HCT116 (cell line): Measurements from ENCODE around the gene PCCA. TPM values are rescaled to one million over a fixed set of nuclear protein-coding genes. Genes with fewer than 3 reads are reported as not detected.

Experiments used
- ATAC-seq: fragments of 200-7000 bp; cut with Tn5 transposase; 2 replicates; pipeline ENCODE4 v1.9.1; 2020; ENCODE audit warnings: mild to moderate bottlenecking, moderate library complexity
- BruUV-seq: library from RNA; stranded (reverse); fragments of 400-500 nt; replicated peaks from 2 replicates; lab custom pipeline; 2021; lab: Mats Ljungman, UMichigan
- CTCF ChIA-PET: fragments of 300-600 bp; sonication (Branson Sonifier 250); formaldehyde crosslinking; loops from one replicate; lab custom pipeline; 2021; ENCODE audit warnings: antibody characterized with exemption; lab: Charles Lee
- POLR2A ChIA-PET: fragments of 300-600, 350-600 bp; sonication (Branson Sonifier 250); formaldehyde crosslinking; loops from one replicate; lab custom pipeline; 2021; ENCODE audit warnings: antibody characterized with exemption; lab: Charles Lee
- RAD21 ChIA-PET, 2 experiments: fragments of 300-600 bp; sonication (Branson Sonifier 250); formaldehyde crosslinking; loops; one replicate each; lab custom pipeline; 2023; ENCODE audit warnings: low total read pairs in 2 of 2; ENCODE audit not compliant: uncharacterized antibody in 2 of 2, unreplicated experiment in 2 of 2, low non-redundant PET in 1 of 2; lab: Charles Lee
- DNase-seq: peaks from one replicate; pipeline ENCODE4 v3.0.0-alpha.2; 2010; ENCODE audit warnings: low read depth, low spot score
- H2AFZ ChIP-seq: fragments of 200-600 bp; shearing (Covaris generic), sonication (generic); 2 replicates; pipeline ENCODE4 v1.6.1; 2017; ENCODE audit warnings: low read depth, mixed run types, mixed read lengths, antibody characterized with exemption, low read length; ENCODE audit not compliant: poor library complexity, severe bottlenecking
- H3K27ac ChIP-seq: 2 replicates; pipeline ENCODE4 v1.5.1; 2012; ENCODE audit warnings: low read depth, low read length
- H3K27me3 ChIP-seq: fragments of 200-600 bp; sonication (generic); 2 replicates; pipeline ENCODE4 v1.6.1; 2016; ENCODE audit warnings: mixed run types, low read length, mixed read lengths; ENCODE audit not compliant: insufficient read depth
- H3K36me3 ChIP-seq, 2 experiments: fragments of 200-500 bp in 1 of 2; fragments of 200-600 bp in 1 of 2; sonication (Bioruptor generic) in 1 of 2; sonication (generic) in 1 of 2; 2 replicates each; pipeline versions ENCODE4 v1.5.1 to v1.6.1; 2014 to 2016; ENCODE audit warnings: low read length in 2 of 2, inconsistent platforms in 1 of 2, mixed read lengths in 1 of 2, mixed run types in 1 of 2; ENCODE audit not compliant: insufficient read depth in 2 of 2, control insufficient read depth in 1 of 2
- H3K4me1 ChIP-seq, 2 experiments: fragments of 200-600 bp in 1 of 2; sonication (generic) in 1 of 2; 2 replicates each; pipeline versions ENCODE4 v1.5.1 to v1.6.1; 2012 to 2017; ENCODE audit warnings: low read length in 2 of 2, inconsistent platforms in 1 of 2, mild to moderate bottlenecking in 1 of 2, mixed read lengths in 1 of 2, mixed run types in 1 of 2, moderate library complexity in 1 of 2; ENCODE audit not compliant: insufficient read depth in 2 of 2, control insufficient read depth in 1 of 2
- H3K4me2 ChIP-seq: fragments of 200-600 bp; sonication (generic); 2 replicates; pipeline ENCODE4 v1.6.1; 2017; ENCODE audit warnings: mixed run types, low read length, mixed read lengths
- H3K4me3 ChIP-seq, 2 experiments: fragments of 200-600 bp in 1 of 2; sonication (generic) in 1 of 2; replicated peaks in 1 of 2; 2 replicates each; pipeline ENCODE4 v1.5.1; 2011 to 2016; ENCODE audit warnings: low read length in 2 of 2, control low read depth in 1 of 2, low read depth in 1 of 2, mild to moderate bottlenecking in 1 of 2, mixed read lengths in 1 of 2, mixed run types in 1 of 2
- H3K79me2 ChIP-seq: fragments of 200-600 bp; sonication (generic); 2 replicates; pipeline ENCODE4 v1.6.1; 2017; ENCODE audit warnings: mild to moderate bottlenecking, mixed run types, low read length, moderate library complexity, mixed read lengths; ENCODE audit not compliant: insufficient read depth
- H3K9ac ChIP-seq: fragments of 200-600 bp; sonication (generic); 2 replicates; pipeline ENCODE4 v1.6.1; 2016; ENCODE audit warnings: low read length, mixed read lengths
- H3K9me2 ChIP-seq: fragments of 200-600 bp; sonication (generic), shearing (Covaris generic); 2 replicates; pipeline ENCODE4 v1.6.1; 2017; ENCODE audit warnings: mixed run types, mild to moderate bottlenecking, moderate library complexity; ENCODE audit not compliant: insufficient read depth
- H3K9me3 ChIP-seq, 2 experiments: fragments of 200-500 bp in 1 of 2; fragments of 200-600 bp in 1 of 2; sonication (Bioruptor generic) in 1 of 2; sonication (generic) in 1 of 2; 2 replicates each; pipeline ENCODE4 v1.6.1; 2014 to 2017; ENCODE audit warnings: low read length in 2 of 2, mixed read lengths in 2 of 2, inconsistent platforms in 1 of 2, low read depth in 1 of 2, mild to moderate bottlenecking in 1 of 2, mixed run types in 1 of 2, moderate library complexity in 1 of 2; ENCODE audit not compliant: control insufficient read depth in 1 of 2, insufficient read depth in 1 of 2
- H4K20me1 ChIP-seq: fragments of 200-600 bp; sonication (generic), shearing (Covaris generic); 2 replicates; pipeline ENCODE4 v1.6.1; 2017; ENCODE audit warnings: mixed run types, mild to moderate bottlenecking, moderate library complexity; ENCODE audit not compliant: insufficient read depth
- ATF3 ChIP-seq: IDR thresholded peaks from 2 replicates; pipeline ENCODE4 v1.6.1; 2012
- CTCF ChIP-seq, 3 experiments: fragments of 200-600 bp in 1 of 3; sonication (generic) in 1 of 3; IDR thresholded peaks in 2 of 3; conservative IDR thresholded peaks in 1 of 3; 2 replicates each; pipeline ENCODE4 v1.5.1; 2012 to 2017; ENCODE audit warnings: low read depth in 2 of 3, low read length in 2 of 3, antibody characterized with exemption in 1 of 3, borderline replicate concordance in 1 of 3, control low read depth in 1 of 3, mild to moderate bottlenecking in 1 of 3, mixed read lengths in 1 of 3, mixed run types in 1 of 3, moderate library complexity in 1 of 3; ENCODE audit not compliant: insufficient read depth in 1 of 3
- EGR1 ChIP-seq: IDR thresholded peaks from 2 replicates; pipeline ENCODE4 v1.6.1; 2012; ENCODE audit warnings: low read depth
- FOSL1 ChIP-seq: IDR thresholded peaks from 2 replicates; pipeline ENCODE4 v1.6.1; 2012; ENCODE audit warnings: low read depth
- JUND ChIP-seq: IDR thresholded peaks from 2 replicates; pipeline ENCODE4 v1.6.1; 2012
- POLR2AphosphoS5 ChIP-seq: IDR thresholded peaks from 2 replicates; pipeline ENCODE4 v1.6.1; 2011; ENCODE audit warnings: mild to moderate bottlenecking, low read depth, low read length, moderate library complexity
- RAD21 ChIP-seq: IDR thresholded peaks from 2 replicates; pipeline ENCODE4 v1.6.1; 2012; ENCODE audit warnings: low read depth, mild to moderate bottlenecking
- REST ChIP-seq: IDR thresholded peaks from 2 replicates; pipeline ENCODE4 v1.6.1; 2012; ENCODE audit warnings: low read depth
- SIN3A ChIP-seq: IDR thresholded peaks from 2 replicates; pipeline ENCODE4 v1.6.1; 2012; ENCODE audit warnings: low read depth
- SP1 ChIP-seq: IDR thresholded peaks from 2 replicates; pipeline ENCODE4 v1.6.1; 2012; ENCODE audit warnings: low read depth
- YY1 ChIP-seq: IDR thresholded peaks from 2 replicates; pipeline ENCODE4 v1.6.1; 2011; ENCODE audit warnings: low read length, low read depth, moderate library complexity, mild to moderate bottlenecking; ENCODE audit not compliant: insufficient replicate concordance; ENCODE audit errors: extremely low read depth
- ZFX ChIP-seq: fragments of 450-650 bp; IDR thresholded peaks from 2 replicates; pipeline ENCODE4 v1.6.1; 2017
- intact Hi-C: fragments of 100-400 bp; cut with micrococcal nuclease; formaldehyde crosslinking; loops from 2 replicates; pipeline ENCODE4 v1.10.0; 2022
- total RNA-seq: library from RNA; stranded (reverse); gene quantifications from one replicate; pipeline ENCODE4 v1.2.1, GENCODE V29; 2021; ENCODE audit not compliant: unreplicated experiment

PCCA gene
- total RNA-seq, 1 experiment from 2014 or later: 23.0 TPM

GRCh38 chr13:100240109-100240779, 151.4 kb downstream of the PCCA start:
- CTCF ChIA-PET: no interaction called here
- Histone ChIP-seq H3K36me3 (no peaks in the 10 kb centered on the region), H3K27ac (no peak overlapping the region), H3K9me3 (no peaks in the 10 kb centered on the region), H3K4me3 (no peak overlapping the region), H3K79me2 (no peaks in the 10 kb centered on the region), H3K9me2 (no peaks in the 10 kb centered on the region), H3K27me3 (no peaks in the 10 kb centered on the region), H4K20me1 (no peaks in the 10 kb centered on the region), H3K4me1 (peaks cover 9 to 11% of the 10 kb centered on the region in 2 experiments), H2AFZ (no peak overlapping the region), H3K9ac (no peak overlapping the region), H3K4me2 (no peak overlapping the region)
- POLR2A ChIA-PET: no interaction called here
- RAD21 ChIA-PET: no interaction called here
- DNase-seq: no peak
- intact Hi-C loops: loop anchor here (5.0 to 10.0 kb wide), 2 partner anchors 145 to 268 kb away; partner anchors contain the start of gene ZIC5
- BruUV-seq: no TSS peak
- no peak for ATAC-seq
- TF ChIP-seq RAD21 (no peak), YY1 (no peak), CTCF (IDR thresholded peaks at IDR 0.05 in 2 of 3, conservative IDR thresholded peaks at IDR 0.05 in 1 of 3; ENCODE audit: borderline replicate concordance in 1 of 3, insufficient read depth in 1 of 3, low read depth in 2 of 3, low read length in 2 of 3) (no peak)

GRCh38 chr13:100244431-100244830, 155.5 kb downstream of the PCCA start:
- RAD21 ChIA-PET: no interaction called here
- Histone ChIP-seq H2AFZ (no peak overlapping the region), H3K27me3 (no peaks in the 10 kb centered on the region), H3K4me1 (peaks cover 5 to 7% of the 10 kb centered on the region in 2 experiments; a peak in 2 of 4 replicates), H3K4me3 (no peak overlapping the region), H3K9ac (no peak overlapping the region), H3K79me2 (no peaks in the 10 kb centered on the region), H3K27ac (no peak overlapping the region), H3K9me3 (peaks cover 4% of the 10 kb centered on the region in 2 experiments; a peak in 1 of 4 replicates), H3K9me2 (no peaks in the 10 kb centered on the region), H3K36me3 (no peaks in the 10 kb centered on the region), H3K4me2 (no peak overlapping the region), H4K20me1 (no peaks in the 10 kb centered on the region)
- intact Hi-C loops: loop anchor here (5.0 to 10.0 kb wide), 2 partner anchors 140 to 272 kb away; partner anchors contain the start of gene ZIC5
- POLR2A ChIA-PET: no interaction called here
- no peak for ATAC-seq
- no peak for DNase-seq
- BruUV-seq: no TSS peak
- CTCF ChIA-PET: no interaction called here
- TF ChIP-seq FOSL1 (no peak), POLR2AphosphoS5 (no peak), REST (no peak), SP1 (no peak), ATF3 (no peak), ZFX (no peak), EGR1 (no peak), JUND (no peak), SIN3A (no peak)
